Skeletal muscle satellite cell (primary cell): ENCODE results near the gene COQ8B. TPM values are rescaled to one million over a fixed set of nuclear protein-coding genes. Genes with fewer than 3 reads are reported as not detected.

Source experiments
- small RNA-seq: library from RNA; depleted of rRNA; stranded (forward); fragments of <200 nt; gene quantifications from one replicate; pipeline ENCODE3, GENCODE V24; 2012

Gene COQ8B

Small RNA genes within 50 kb of the gene (small RNA-seq; reads per million reads assigned to genes)
- gene RNU6-195P: not detected
